GM19467 (cell line): Measurements from ENCODE around the gene SLC39A2.
"Not testable (repeated sequence)": the region's sequence is repeated elsewhere in the genome, so short reads cannot be mapped to it uniquely, and the experiment has no call there.

ENCODE experiments used
- ATAC-seq: cut with Tn5 transposase; IDR thresholded peaks from one replicate; pipeline ENCODE4 v1.9.1; 2021; ENCODE audit warnings: mild to moderate bottlenecking, moderate library complexity; ENCODE audit not compliant: unreplicated experiment

Gene SLC39A2, protein sequence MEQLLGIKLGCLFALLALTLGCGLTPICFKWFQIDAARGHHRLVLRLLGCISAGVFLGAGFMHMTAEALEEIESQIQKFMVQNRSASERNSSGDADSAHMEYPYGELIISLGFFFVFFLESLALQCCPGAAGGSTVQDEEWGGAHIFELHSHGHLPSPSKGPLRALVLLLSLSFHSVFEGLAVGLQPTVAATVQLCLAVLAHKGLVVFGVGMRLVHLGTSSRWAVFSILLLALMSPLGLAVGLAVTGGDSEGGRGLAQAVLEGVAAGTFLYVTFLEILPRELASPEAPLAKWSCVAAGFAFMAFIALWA

DNA sequence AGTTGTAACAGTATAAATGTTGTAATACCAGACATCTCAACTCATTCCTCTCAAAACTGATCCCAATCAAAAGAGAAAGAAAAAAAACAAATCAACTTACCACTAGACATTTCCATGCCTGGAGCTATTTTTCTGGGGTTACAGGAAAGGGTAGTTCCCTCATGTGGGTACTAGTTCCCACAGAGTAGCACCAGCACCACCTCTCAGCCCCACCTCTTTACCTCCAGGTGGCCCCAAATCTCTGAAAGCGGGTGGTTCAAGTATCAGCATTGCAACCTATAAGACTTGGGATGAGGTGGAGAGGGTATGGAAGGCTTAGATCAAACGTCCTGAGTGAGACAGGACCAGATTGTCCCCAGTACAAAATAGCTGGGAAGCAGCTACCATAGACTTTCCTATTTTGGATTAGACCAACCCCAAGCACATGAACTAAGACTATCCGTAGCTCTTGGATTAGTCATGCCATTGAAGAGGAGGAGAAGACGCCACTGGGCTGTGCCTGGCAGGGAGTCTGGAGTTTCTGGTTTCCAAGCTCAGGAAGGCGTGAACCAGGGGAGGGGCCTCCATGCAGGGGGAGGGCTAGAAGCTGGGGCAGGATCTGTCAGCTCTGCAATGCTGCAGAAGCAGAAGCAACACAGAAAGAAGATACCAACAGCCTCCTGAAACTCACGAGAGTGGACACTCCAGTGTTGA, at the start of gene SLC39A2:
TSS of gene SLC39A2 (plus strand) at position 620 of the 693 bp plus-strand sequence. CDS start 154 bp downstream, outside the sequence.
- ATAC-seq, result no peak

DNA sequence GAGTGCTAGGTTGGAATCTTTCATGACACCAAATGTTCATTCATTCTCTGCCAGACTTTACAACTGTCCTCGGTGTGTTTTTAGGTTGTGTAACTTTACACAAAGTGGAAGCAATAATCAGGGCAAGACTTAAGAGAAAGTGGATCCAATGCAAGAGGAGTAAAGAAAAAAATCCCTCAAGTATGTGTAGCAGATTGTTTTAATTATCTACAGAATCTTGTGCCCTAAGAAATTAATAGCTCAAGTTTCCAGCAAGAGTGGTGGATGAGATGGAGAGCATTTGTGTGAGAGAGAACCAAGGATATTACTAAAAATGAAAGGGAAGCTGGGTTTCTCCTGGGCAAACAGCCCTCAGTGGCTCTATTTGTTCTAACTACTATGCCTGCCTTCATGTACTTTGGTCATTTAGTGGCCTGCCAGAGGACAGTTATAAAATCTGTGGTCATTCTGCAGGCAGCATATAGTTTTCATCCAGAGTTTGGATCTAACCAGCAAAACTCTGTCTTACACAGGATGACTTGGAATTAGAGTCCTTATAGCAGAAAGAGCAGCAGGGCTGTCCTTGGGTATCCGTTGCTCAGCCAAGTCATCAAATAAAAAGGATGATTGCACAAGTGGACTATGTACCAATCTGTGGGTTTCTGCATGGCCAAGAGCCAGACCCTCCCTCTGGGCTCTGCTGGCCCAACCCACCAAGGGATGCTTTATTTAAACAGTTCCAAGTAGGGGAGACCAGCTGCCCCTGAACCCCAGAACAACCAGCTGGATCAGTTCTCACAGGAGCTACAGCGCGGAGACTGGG, 44.2 kb upstream of the SLC39A2 start, which contains the start of gene RNASE2:
TSS of gene RNASE2 (plus strand) at position 752 of the 802 bp plus-strand sequence. CDS start 285 bp downstream, outside the sequence.
- not testable (repeated sequence) for ATAC-seq

DNA sequence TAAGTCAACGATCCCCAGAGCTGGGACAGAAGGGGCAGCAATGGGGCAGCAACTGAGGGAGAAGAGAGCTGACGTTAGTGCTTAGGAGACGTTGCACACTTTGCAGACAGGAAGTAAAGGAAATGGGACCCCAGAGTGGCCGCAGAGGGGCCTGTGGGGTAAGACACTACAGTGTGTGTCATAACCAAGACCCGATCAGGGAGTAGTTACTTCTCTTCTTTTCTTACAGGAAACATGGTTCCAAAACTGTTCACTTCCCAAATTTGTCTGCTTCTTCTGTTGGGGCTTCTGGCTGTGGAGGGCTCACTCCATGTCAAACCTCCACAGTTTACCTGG, 43.6 kb upstream of the SLC39A2 start:
- ATAC-seq, result not testable (repeated sequence)

DNA sequence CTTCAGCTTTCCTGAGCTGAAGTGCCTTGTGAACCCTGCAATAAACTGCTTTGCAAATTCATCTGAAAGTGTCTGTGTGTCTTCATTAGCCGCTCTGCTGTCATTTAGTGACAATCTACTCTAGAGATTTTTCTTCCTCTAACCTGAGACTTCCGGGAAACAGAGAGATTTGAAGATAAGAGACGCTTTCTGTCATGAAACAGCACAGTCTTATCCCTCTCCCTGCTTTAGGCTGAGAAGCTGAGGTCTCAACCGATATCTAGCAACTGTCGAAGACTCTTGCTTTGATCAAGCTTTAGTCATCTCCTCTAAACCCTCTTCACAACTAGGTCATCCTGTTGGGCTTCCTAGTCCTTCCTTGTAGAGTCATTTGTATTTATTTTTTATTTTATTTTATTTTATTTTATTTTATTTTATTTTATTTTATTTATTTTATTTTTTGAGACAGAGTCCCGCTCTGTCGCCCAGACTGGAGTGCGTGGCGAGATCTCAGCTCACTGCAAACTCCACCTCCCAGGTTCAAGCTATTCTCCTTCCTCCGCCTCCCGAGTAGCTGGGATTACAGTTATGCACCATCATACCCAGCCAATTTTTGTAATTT, 42.6 kb upstream of the SLC39A2 start:
- ATAC-seq, result no peak

DNA sequence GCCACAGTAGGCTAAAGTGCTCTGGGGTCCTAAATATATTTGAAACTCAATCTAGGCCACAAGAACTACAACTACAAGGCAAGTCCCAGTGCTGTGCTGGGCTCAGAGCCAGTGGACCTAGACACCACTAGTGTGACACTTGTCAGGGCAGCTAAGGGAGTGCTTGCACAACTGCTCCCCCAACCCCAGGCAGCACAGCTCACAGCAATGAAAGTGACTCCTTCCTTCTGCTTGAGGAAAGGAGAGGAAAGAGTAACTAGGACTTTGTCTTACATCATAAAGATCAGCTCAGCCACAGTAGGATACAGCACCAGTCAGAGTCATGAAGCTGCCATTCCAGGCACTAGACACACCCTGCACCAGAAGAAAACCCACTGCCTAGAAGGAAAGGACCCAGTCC, 40.1 kb upstream of the SLC39A2 start:
- ATAC-seq, result not testable (repeated sequence)

DNA sequence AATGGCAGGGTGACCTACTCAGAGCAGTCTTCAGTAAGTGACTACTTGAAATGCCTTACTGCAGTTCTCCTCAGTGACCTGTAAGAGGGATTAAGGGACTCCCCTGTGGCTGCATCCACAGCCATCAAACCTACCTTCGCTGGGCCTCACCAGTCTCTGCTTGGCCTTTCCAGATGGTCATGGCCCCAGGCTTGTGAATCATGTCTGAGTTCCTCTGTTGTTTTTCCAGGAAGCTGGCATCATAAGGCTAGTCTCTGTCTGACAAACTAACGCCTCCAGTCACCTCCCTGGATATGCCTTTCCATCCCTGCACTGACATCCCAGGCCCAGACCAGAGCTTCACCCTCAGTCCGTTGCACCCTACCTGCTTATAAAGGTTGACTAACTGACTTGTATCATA, 29.8 kb upstream of the SLC39A2 start:
- no peak for ATAC-seq

DNA sequence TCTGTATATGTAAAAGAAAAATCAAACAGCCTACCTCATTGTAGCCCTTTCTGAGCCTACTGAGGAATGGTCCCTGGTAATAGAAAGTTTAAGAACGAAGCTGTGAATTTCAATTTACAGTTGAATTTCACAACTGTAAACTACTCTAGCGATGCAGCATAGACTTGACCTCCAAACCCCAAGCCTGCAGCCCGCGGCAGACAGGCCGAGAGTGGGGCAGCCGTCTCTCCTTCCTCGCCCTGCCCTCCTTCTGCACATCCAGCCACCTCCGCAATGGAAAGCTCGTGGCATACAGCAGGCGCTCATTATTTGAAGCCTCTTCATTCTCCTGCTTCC, 28.5 kb upstream of the SLC39A2 start:
- peak; percentile 21 for ATAC-seq

DNA sequence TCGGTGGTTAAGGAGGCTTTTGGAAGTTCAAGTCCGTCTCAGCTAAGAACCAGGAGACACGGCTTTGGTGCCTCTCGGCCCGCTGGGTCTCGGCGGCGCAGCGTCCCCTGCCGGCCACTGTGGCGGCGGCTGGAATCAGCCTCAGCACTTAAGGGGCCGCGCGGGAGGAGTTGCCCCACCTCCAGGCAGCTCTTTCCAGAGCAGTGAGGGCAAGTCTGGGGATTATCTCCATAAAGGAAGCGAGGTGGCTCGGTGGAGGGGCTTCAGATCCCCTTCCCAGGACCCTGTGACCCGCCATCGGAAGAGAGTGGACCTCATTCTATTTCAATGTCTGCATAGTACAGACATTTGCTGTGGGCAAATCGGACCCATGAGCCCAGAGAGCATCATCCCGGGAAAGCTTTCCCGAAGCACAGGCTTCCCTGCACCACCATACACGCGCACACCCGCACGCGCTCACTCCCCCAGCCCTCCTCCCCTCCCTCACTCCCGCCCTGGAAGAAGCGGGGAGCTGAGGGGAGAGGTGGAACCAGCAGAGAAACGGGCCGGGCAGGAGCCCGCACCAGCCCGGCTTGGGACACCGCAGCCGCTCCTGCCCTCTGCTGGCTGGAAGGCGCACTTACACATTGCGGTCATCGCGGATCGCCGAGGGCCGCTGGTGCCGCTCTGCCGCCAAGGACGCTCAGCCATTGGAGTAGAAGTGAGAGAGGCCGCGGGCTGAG, 27.9 kb upstream of the SLC39A2 start:
- ATAC-seq, result peak; percentile 88

DNA sequence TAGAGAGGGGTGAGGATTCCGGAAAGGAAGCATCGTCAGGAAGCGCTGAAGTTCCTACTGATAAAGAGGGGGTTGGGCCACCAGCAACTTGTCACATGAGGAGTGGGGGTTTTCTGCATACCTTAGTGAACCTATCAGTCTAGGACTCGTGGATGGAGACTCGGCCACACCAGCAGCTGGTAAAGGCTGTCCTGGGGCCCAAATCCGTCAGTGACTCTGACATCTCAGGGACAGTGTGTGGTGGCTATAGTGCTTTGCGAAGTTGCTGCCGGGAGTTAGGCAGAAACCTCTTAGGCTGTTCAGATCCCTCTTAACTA, 27.4 kb upstream of the SLC39A2 start:
- ATAC-seq, result no peak

DNA sequence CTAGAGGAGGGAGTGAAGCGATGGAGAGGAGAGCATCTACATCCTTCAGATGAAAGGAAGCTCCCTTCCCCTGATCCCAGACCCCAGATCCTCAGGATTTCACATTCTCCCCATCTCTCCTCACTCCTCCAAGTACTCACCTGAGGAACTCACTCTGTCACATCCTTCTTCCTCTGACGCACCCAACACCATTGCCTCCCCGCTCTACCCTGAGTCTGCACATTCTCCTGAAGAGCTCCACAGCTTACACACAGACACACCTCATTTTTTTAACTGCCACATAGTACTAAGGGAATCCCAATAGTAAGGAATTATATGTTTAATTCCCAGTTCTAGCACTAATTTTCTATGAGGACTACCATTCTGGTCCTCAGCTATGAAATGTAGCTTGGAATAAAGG, 25.6 kb upstream of the SLC39A2 start:
- no peak for ATAC-seq

DNA sequence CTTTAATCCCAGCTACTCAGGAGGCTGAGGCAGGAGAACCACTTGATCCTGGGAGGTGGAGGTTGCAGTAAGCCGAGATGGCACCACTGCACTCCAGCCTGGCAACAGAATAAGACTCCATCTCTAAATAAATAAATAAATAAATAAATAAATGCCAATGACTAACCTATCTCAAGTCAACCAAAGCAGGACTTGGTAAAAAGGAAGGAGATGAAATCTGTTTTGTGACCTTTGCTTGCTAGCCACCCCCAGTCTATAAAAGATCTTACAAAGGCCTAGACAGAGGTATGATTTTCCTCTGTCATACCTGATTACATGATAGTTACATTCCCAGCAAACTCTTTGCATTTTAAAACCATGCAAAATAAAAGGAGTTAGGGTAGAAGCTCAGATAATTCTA, 22.8 kb upstream of the SLC39A2 start:
- no peak for ATAC-seq

DNA sequence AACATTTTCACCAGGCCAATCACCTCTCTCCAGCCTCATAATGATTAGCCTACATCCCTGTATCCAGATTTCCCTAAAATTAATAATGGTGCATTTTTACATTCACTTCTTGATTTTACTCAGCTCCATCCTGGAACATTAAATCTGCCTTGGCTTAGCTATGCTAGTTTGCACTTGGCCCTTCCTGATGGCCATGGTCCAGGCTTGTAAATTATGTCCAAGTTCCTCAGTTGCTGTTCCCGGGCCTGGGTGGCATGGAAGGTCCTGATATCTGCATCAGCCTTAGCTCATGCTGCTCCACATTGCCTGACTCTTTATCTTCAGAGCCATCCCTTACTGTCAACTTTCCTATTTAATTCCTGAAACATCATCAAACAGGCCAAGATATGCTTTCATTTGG, 20.4 kb upstream of the SLC39A2 start:
- ATAC-seq, result no peak

DNA sequence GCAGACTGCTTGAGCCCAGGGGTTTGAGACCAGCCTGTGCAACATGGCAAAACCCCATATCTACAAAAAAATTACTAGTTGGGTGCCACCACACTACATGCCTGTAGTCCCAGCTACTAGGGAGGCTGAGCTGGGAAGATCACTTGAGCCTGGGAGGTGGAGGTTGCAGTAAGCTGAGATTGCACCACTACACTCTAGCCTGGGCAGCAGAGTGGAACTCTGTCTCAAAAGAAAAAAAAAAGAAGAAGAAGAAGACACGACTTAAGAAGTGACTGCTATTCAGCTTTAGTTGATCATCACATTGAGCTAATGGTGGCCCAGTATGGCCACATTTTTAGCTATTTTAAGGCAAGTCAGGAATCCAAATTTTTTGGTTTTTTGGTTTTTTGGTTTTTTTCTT, 18.2 kb upstream of the SLC39A2 start:
- no peak for ATAC-seq

DNA sequence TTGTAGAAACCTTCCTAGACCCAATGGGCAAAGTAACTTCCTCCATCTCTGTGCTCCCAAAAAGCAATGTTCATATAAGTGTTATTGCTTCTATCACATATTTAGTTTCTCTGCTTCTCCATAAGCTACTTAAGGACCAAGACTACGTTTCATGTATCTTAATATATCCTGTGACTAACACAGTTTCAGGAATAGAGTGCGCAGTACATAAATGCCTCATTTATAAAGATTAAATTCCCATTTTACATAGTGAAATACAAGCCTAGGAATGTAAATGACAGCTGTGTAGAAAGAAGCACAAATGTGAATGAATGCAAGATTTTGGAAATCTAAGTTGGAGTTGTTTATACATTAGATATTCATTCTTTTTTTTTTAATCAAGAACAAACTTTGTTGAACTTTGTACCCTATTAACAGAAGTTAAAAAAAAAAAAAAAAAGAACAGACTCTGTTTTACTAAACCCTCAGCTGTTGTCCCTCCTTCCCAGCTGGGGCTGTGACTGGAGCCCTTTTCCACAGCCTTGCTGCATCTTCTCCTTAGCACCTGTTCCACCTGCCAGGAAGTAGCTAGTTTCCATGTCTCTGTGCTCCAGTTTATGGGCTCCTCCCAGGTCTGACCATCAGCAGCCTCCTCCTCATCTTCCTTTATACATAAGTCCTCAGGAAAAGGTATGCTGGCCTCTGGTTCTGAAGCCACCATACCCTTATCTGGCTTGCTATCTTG, 16.3 kb upstream of the SLC39A2 start:
- no peak for ATAC-seq

DNA sequence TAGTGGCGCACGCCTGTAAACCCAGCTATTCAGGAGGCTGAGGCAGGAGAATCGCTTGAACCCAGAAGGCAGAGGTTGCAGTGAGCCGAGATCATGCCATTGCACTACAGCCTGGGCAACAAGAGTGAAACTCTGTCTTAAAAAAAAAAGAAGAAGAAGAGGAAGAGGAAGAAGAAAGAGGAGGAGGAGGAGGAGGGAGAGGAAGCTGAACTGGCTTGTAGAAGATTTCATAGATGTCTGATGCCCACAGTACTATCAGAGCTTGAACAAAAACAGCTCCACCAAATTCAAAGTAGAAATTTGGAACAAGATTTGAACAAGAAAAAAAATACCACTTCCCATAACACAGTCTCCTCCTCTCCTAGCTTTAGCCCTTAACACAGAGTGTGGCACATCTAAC, 13.4 kb upstream of the SLC39A2 start:
- not testable (repeated sequence) for ATAC-seq

DNA sequence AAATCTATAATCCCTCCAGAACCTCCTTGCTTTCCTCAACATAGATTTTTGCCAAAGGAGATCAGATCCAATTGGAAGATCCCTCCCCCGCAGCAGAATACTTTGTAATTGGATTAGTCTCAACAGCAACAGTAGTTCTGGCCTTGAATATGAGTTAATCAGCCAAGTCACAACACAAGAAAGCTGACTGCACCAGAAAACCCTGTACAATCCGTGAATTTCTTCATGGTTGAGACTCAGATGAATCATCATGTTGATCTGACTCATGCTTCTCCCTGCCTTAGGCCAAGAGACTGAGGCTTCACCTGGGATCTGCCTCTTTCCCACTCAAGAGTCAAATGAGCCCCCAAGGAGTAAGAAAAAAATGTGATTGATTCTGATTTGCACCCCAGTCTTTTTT, 12.3 kb upstream of the SLC39A2 start:
- ATAC-seq, result no peak

DNA sequence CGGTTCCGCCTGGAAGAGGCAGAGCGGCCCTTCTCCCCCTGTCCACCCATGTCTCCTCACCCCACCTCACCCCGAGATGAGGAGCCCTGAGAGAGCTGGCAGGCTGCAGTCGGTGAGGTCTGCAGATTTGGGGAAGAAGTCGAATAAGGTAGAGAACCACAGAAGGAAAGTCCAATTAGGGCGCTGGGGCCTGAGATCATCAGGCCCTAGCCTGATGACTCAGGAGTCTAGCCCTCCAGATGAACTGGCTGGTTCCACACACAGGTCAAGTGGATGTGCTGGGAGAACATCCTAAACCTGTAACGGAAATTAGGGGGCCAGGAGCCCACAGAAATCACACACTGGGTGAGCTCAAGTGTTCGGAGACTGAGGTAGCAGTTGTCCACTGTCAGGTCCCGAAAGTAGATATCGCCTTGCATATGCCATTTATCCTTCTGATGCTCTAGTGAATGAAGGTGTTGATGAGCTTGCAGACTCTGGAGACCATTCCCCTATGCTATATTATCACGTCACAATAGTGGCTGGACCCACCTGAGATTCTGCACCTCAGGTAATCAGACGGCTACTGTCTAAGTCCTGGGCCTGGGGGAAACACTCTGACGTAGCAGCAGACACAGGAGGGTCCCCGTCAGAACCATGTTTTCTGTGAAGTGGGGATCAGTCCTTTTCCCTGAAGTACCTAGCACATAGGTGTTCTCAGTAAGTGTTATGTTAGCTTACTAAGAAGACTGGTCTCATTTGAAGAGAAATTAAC, 10.2 kb upstream of the SLC39A2 start:
- no peak for ATAC-seq

DNA sequence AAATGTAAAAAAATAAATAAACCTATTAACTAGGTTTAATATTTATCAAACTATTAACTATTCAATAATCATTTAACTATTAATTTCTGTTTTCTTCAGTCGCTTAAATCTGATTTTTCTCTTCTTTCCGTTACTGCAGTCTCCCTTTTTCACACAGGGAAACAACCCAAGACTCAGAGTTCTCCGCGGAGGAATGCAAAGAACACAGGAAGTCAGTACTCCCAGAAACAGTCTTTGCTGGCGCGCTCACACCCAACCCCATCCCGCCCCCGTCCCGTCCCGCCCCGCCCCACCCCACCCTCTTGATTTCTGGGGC, 9.7 kb upstream of the SLC39A2 start:
- no peak for ATAC-seq

DNA sequence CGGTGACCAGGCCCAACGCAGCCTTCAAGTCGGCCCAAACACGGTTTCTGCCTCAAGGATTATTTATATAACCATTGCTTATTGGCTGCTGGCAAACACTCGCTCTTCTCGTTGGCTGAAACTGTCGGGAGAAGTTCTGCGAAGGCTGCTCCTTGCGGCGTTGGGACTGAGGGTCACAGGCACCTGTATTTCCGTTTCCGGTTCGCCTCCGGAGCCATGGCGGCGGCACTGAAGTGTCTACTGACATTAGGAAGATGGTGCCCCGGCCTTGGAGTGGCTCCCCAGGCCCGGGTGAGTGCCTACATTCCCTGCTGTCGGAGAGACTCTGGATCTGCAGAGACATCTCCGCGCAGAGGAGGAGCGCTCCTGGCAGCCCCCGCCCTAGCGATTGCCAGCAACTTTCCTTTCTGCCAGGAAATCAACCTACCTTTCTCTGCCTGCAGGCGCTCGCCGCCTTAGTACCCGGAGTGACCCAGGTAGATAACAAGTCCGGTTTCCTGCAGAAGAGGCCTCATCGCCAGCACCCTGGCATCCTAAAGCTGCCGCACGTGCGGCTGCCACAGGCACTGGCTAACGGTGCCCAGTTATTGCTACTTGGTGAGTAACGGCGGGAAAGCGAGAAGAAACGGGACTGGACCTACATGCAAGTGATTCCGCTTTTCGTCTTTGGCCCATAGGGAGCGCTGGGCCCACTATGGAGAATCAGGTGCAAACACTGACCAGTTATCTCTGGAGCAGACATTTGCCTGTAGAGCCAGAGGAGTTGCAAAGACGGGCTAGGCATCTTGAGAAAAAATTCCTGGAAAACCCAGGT, 9.1 kb upstream of the SLC39A2 start, which contains the start of gene METTL17:
TSS of gene METTL17 (plus strand) at position 194 of the 814 bp plus-strand sequence. CDS start at position 217, 23 bp downstream.
- ATAC-seq, result peak; percentile 95
